Measurements from ENCODE around the gene LSMEM2.
"Not testable (repeated sequence)": the region's sequence is repeated elsewhere in the genome, so short reads cannot be mapped to it uniquely, and the experiment has no call there.

LSMEM2 gene

DNA sequence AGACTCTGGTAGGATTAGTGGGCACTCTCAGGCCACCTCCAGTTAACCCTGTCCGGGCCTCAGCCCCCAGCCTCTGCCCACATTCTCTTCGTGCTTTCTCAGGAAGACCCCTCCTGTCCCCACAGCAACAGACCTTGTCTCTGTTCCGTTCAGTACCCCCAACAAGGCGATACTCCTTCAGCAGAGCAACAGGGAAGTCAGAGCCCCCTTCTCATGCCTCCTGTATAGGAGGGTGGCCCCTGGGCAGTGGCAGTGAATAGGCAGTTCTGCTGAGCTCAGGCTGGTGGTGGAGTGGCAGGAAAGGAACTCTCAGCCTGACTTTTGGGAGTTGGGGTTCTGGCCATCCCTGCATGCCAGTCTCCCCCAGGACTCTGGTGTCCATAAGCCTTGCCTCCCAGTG is 9.4 kb upstream of the LSMEM2 start:
- Histone ChIP-seq H3K27me3 (peaks cover 45 to 63% (median 58%) of the 10 kb centered on the region in 11 experiments), H3K4me1 (peaks cover 0 to 54% (median 42%) of the 10 kb centered on the region in 10 experiments; a peak in 18 of 20 replicates), H3K4me3 (no peak overlapping the region), H3K27ac (no peak overlapping the region), H3K9me3 (replicated peaks in 1 of 11) (no peaks in the 10 kb centered on the region), H3K36me3 (no peaks in the 10 kb centered on the region), H4K20me1 (peaks cover 0 to 59% (median 11%) of the 10 kb centered on the region in 11 experiments; a peak in 12 of 22 replicates), H3K4me2 (peak overlapping the region in 9 of 11 experiments; percentile 24 to 68 (median 50); a peak in 13 of 22 replicates), H3K9ac (peak overlapping the region in 5 of 11 experiments; percentile 5 to 41 (median 24); a peak in 5 of 22 replicates)
- TF ChIP-seq Cebpa-rat (IDR thresholded peaks at IDR 0.05): no peak

DNA sequence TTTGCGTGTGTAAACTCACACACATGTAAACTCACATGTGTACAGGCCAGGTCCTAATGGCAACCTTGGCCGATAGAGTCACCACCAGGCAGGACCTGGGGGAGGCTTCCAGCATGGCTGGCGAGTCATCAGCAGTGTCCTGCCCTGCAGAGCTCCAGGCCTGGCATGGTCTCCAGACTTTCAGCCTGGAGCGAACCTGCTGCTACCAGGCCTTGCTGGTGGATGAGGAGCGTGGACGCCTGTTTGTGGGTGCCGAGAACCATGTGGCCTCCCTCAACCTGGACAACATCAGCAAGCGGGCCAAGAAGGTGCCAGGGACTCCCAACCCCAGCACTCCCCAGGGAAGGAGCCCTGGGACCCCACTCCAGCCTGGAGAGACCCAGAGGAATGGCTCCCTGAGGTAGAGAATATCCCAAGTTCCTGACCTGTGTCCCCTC is 8.9 kb upstream of the LSMEM2 start:
- Histone ChIP-seq H3K9ac (peak overlapping the region in 1 of 11 experiments; percentile 3; a peak in 1 of 22 replicates), H3K4me2 (peak overlapping the region in 3 of 11 experiments; percentile 34 to 53 (median 50); a peak in 2 of 22 replicates), H3K36me3 (no peaks in the 10 kb centered on the region), H4K20me1 (peaks cover 0 to 62% (median 11%) of the 10 kb centered on the region in 11 experiments; a peak in 14 of 22 replicates), H3K27me3 (peaks cover 50 to 68% (median 64%) of the 10 kb centered on the region in 11 experiments), H3K27ac (no peak overlapping the region), H3K9me3 (replicated peaks in 1 of 11) (no peaks in the 10 kb centered on the region), H3K4me3 (no peak overlapping the region), H3K4me1 (peaks cover under 1 to 52% (median 41%) of the 10 kb centered on the region in 10 experiments; a peak in 18 of 20 replicates)
- TF ChIP-seq Cebpa-rat (IDR thresholded peaks at IDR 0.05): no peak

DNA sequence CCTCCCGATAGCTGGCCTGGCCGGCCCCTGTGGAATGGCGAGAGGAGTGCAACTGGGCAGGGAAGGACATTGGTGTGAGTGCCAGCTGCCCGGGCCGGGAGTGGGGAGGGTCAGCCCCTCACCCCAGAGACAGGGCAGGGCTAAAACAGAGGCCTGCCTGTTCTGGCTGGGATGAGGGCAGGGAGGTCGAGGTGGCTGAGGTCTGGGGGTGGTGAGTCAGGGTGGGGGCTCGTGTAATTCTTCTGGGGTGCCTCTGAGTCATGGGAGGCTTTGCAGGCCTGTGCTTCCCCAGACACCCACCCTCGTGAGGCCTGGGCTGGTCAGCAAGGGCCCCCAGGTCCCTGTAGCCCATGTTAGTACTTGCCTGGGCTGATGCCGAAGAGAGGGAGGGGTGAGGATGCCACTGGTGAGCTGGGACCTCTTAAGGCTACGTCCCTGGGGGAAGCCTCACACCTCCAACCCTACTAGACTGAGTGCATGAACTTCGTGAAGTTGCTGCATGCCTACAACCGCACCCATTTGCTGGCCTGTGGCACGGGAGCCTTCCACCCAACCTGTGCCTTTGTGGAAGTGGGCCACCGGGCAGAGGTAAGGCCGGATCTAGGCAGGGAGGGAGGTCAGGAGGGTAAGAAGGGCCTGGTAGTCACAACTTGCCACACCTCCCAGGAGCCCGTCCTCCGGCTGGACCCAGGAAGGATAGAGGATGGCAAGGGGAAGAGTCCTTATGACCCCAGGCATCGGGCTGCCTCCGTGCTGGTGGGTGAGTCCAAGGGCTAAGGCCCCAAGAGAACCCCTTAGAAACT is 8.3 kb upstream of the LSMEM2 start:
- peaks cover 0 to 62% (median 17%) of the 10 kb centered on the region in 11 experiments; a peak in 14 of 22 replicates for H4K20me1 ChIP-seq
- peaks cover 7 to 56% (median 43%) of the 10 kb centered on the region in 10 experiments; a peak in 18 of 20 replicates for H3K4me1 ChIP-seq
- H3K27me3 ChIP-seq: peaks cover 57 to 71% (median 67%) of the 10 kb centered on the region in 11 experiments
- 0 out of 22 replicates have a peak overlapping the region, but pooled peaks of 2 of the 11 experiments have one; percentile 3 to 10 for H3K4me2 ChIP-seq
- no peak overlapping the region for H3K27ac ChIP-seq
- no peaks in the 10 kb centered on the region for H3K36me3 ChIP-seq
- TF ChIP-seq Cebpa-rat (IDR thresholded peaks at IDR 0.05): no peak
- no peaks in the 10 kb centered on the region for H3K9me3 ChIP-seq (replicated peaks in 1 of 11)
- H3K9ac ChIP-seq: peak overlapping the region in 3 of 11 experiments; percentile 3 to 15 (median 13); a peak in 1 of 22 replicates
- no peak overlapping the region for H3K4me3 ChIP-seq

DNA sequence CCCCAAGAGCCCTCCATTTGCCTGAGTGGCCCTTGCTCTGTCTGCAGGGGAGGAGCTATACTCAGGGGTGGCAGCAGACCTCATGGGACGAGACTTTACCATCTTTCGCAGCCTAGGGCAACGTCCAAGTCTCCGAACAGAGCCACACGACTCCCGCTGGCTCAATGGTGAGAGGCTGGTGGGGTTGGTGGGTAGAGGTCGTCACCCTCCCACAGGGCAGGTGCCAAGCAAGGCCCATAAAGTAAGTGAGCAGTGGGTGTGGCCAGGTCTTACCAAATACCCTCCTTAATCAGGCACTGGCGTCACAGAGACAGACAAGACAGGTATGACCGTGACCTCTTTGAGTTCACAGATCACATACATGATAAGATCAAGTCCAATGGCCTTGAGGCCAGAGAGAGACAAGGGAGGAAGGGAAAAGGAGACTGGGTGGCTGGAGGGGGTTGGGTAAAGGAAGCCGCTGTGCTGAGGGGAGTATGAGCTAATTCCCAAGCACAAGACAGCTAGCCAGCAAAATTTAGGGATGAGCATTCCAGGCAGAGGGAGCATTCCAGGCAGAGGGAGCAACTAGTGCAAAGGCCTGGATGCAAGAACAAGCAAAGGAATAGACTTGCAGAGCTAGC is 7.5 kb upstream of the LSMEM2 start:
- Histone ChIP-seq H3K27me3 (peaks cover 59 to 71% (median 68%) of the 10 kb centered on the region in 11 experiments), H4K20me1 (peaks cover 0 to 62% (median 25%) of the 10 kb centered on the region in 11 experiments; a peak in 15 of 22 replicates), H3K4me1 (peaks cover 13 to 64% (median 51%) of the 10 kb centered on the region in 10 experiments; a peak in 18 of 20 replicates), H3K4me2 (no peak overlapping the region), H3K36me3 (no peaks in the 10 kb centered on the region), H3K9me3 (replicated peaks in 1 of 11) (no peaks in the 10 kb centered on the region), H3K27ac (no peak overlapping the region), H3K4me3 (no peak overlapping the region), H3K9ac (peak overlapping the region in 2 of 11 experiments; percentile 3 to 15; a peak in 1 of 22 replicates)
- no peak for TF ChIP-seq Cebpa-rat (IDR thresholded peaks at IDR 0.05)

DNA sequence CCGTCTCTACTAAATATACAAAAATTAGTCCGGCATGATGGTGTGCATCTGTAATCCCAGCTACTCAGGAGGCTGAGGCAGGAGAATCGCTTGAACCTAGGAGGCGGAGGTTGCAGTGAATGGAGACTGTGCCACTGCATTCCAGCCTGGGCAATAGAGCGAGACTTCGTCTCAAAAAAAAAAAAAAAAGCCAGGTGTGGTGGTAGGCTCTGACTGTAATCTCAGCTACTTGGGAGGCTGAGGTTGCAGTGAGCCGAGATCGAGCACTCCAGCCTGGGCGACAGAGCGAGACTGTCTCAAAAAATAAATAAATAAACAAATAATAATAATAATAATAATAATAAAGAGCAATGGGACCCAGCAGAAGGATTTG is 6.4 kb upstream of the LSMEM2 start:
- not testable (repeated sequence) for H3K9ac ChIP-seq; H3K9me3 ChIP-seq (replicated peaks in 1 of 11); H3K36me3 ChIP-seq; H3K4me3 ChIP-seq; H3K27ac ChIP-seq
- H3K27me3 ChIP-seq: peaks cover 59 to 71% (median 68%) of the 10 kb centered on the region in 11 experiments
- H3K4me1 ChIP-seq: peaks cover 13 to 63% (median 42%) of the 10 kb centered on the region in 10 experiments; a peak in 18 of 20 replicates
- H4K20me1 ChIP-seq: peaks cover 0 to 63% (median 28%) of the 10 kb centered on the region in 11 experiments; a peak in 15 of 22 replicates
- peak overlapping the region in 10 of 11 experiments; percentile 66 to 87 (median 78); a peak in 13 of 22 replicates for H3K4me2 ChIP-seq

DNA sequence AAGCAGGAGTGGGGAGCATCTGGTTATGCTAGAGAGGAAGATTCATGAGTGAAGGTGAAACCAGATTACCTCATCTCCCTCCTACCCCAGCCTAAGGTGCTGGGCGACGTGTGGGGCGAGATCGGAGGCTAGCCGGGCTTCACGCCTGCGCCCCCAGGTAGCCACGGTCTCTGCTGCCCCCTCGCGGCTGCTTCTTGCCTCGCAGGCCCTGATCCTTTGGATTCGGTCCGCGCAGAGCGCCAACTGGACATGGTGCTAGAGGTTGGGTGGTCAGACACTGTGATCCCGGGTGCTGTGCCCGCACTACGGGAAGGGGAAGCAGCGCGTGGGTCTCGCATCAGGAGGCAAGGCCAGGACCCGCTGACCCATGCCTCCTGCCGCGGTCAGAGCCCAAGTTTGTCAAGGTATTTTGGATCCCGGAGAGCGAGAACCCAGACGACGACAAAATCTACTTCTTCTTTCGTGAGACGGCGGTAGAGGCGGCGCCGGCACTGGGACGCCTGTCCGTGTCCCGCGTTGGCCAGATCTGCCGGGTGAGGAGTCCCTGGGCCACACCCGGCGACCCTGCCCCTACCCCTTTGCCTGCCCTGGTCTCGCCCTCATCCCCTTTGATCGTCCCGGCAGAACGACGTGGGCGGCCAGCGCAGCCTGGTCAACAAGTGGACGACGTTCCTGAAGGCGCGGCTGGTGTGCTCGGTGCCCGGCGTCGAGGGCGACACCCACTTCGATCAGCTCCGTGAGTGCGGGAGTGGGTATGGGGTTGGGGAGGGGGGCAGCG is 5.8 kb upstream of the LSMEM2 start:
- H3K27ac ChIP-seq: no peak overlapping the region

DNA sequence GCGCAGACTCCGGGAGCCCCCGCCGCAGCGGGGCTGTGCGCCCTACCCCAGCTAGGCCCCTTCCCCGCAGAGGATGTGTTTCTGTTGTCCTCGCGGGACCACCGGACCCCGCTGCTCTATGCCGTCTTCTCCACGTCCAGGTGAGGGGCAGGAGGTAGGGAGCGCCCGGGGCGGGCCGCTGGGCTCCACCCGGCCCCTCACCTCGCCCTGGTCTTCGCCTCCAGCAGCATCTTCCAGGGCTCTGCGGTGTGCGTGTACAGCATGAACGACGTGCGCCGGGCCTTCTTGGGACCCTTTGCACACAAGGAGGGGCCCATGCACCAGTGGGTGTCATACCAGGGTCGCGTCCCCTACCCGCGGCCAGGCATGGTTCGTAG is 5.2 kb upstream of the LSMEM2 start:
- peaks cover 0 to 62% (median 35%) of the 10 kb centered on the region in 11 experiments; a peak in 14 of 22 replicates for H4K20me1 ChIP-seq
- TF ChIP-seq Cebpa-rat (IDR thresholded peaks at IDR 0.05): no peak
- no peaks in the 10 kb centered on the region for H3K36me3 ChIP-seq
- no peaks in the 10 kb centered on the region for H3K9me3 ChIP-seq (replicated peaks in 1 of 11)
- peaks cover 13 to 53% (median 39%) of the 10 kb centered on the region in 10 experiments; a peak in 18 of 20 replicates for H3K4me1 ChIP-seq
- no peak overlapping the region for H3K9ac ChIP-seq
- peak overlapping the region in 10 of 11 experiments; percentile 54 to 87 (median 77); a peak in 15 of 22 replicates for H3K4me2 ChIP-seq
- peaks cover 59 to 71% (median 68%) of the 10 kb centered on the region in 11 experiments for H3K27me3 ChIP-seq
- H3K4me3 ChIP-seq: peak overlapping the region in 2 of 10 experiments; percentile 40 to 45; a peak in 2 of 20 replicates
- no peak overlapping the region for H3K27ac ChIP-seq

More for the DNA sequence above, 5.8 kb upstream of the LSMEM2 start:
- Histone ChIP-seq H4K20me1 (peaks cover 0 to 62% (median 30%) of the 10 kb centered on the region in 11 experiments; a peak in 14 of 22 replicates), H3K4me1 (peaks cover 13 to 57% (median 40%) of the 10 kb centered on the region in 10 experiments; a peak in 18 of 20 replicates), H3K4me2 (peak overlapping the region; percentile 54 to 87 (median 78)), H3K27me3 (peaks cover 59 to 71% (median 68%) of the 10 kb centered on the region in 11 experiments), H3K4me3 (peak overlapping the region in 5 of 10 experiments; percentile 23 to 51 (median 44); a peak in 9 of 20 replicates), H3K36me3 (no peaks in the 10 kb centered on the region), H3K9me3 (replicated peaks in 1 of 11) (no peaks in the 10 kb centered on the region), H3K9ac (peak overlapping the region in 6 of 11 experiments; percentile 7 to 35 (median 16); a peak in 3 of 22 replicates)
- TF ChIP-seq Cebpa-rat (IDR thresholded peaks at IDR 0.05): no peak

Measured in BLaER1 treated with 17β-estradiol and CSF1 and Interleukin-3, amounts not matched to agents 10 nM and 100 nM (cell line).